Astrocyte of the cerebellum (primary cell): ENCODE data around the gene ACOXL.

ENCODE experiments used
- DNase-seq: peaks from one replicate; pipeline ENCODE4 v3.0.0-alpha.2; 2011; ENCODE audit warnings: low read depth
- H3K4me3 ChIP-seq: 2 replicates; pipeline ENCODE4 v1.5.1; 2011; ENCODE audit warnings: mild to moderate bottlenecking, low read depth, low read length, moderate library complexity
- in situ Hi-C: cut with HindIII; loops from 2 replicates; pipeline ENCODE4 v1.10.0; 2017; ENCODE audit warnings: low sequenced_read_pairs
- TF ChIP-seq, protein P1 (sequence below): IDR thresholded peaks from 2 replicates; pipeline ENCODE4 v1.5.1; 2012; ENCODE audit warnings: low read length, low read depth, moderate library complexity, mild to moderate bottlenecking; ENCODE audit errors: missing control alignments

Gene ACOXL

DNA sequence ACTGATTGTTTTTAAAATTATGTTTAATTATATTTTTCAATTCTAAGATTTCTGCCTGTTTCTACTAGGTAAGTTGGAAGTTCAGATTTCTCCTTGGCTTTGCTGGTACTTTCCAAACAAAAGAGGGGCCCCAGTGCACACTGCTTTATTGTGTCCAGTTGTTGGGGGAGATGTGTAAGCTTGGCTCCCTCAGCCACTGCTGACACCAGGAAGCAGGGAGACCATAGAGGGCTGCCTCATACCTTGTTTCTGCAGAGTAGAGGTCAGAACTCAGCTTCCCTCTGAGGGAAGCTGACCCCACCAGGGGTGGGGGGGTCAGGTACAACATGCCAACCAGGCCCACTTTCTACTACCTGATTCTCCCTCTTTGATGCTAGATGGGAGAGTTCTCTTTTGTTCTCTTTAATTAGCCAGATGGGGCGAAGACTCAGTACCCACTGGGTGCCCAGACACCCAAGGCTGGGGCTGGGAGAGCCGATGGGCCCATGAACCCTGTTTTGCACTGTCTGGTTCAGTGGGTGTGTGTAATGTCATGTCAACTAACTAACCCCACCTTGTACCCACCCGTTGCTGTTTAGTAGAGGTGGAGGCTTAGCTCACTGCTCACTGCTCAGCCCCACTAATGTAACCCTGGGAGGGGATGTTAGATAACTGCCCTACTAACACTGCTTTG is 403.0 kb downstream of the ACOXL start:
- no peak for DNase-seq
- TF ChIP-seq, protein P1, sequence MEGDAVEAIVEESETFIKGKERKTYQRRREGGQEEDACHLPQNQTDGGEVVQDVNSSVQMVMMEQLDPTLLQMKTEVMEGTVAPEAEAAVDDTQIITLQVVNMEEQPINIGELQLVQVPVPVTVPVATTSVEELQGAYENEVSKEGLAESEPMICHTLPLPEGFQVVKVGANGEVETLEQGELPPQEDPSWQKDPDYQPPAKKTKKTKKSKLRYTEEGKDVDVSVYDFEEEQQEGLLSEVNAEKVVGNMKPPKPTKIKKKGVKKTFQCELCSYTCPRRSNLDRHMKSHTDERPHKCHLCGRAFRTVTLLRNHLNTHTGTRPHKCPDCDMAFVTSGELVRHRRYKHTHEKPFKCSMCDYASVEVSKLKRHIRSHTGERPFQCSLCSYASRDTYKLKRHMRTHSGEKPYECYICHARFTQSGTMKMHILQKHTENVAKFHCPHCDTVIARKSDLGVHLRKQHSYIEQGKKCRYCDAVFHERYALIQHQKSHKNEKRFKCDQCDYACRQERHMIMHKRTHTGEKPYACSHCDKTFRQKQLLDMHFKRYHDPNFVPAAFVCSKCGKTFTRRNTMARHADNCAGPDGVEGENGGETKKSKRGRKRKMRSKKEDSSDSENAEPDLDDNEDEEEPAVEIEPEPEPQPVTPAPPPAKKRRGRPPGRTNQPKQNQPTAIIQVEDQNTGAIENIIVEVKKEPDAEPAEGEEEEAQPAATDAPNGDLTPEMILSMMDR: no peak
- no peak overlapping the region for H3K4me3 ChIP-seq
- in situ Hi-C loops: no loop called here

DNA sequence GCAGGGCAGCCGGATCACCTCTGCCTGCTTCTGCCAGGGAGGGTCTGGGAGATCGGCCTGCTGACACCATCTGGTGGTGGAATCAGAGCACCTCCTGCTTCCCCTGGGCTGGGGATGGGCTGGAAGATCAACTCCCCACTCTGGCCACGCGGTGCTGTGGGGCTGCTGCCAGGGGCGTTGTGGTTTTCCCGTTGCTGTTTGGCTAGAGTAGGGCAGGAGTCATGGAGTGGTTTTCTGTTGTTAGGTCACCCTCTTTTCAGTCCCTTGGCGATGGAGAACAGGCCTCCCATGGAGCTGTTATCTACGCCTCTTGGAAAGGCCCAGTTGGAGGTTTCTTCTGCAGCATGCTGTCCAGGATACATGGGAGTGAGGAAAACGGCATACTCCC is 403.5 kb downstream of the ACOXL start:
- no peak overlapping the region for H3K4me3 ChIP-seq
- DNase-seq: peak; percentile 78
- in situ Hi-C loops: no loop called here
- TF ChIP-seq, protein P1: peak; percentile 69

DNA sequence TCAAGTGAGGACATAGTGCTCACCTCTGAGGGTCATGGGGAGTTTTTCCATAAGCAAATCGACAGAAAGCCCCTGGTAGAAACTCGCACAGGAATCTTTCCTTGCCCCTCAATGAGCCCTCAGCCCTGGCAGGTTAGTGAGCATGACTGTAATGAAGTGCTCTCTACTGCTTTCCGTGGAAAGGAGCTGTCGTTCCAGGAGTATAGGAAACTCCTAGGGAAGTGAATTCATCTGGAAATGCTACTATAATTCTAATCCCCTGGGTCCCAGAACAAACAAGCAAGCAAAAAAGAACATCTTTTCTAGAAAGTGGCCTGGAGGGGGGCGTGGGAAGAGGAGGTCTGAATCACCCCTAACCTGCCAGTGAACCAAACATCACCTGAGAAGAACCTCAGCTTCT is 406.5 kb downstream of the ACOXL start:
- TF ChIP-seq, protein P1: no peak
- no peak overlapping the region for H3K4me3 ChIP-seq
- in situ Hi-C loops: no loop called here
- DNase-seq: no peak

DNA sequence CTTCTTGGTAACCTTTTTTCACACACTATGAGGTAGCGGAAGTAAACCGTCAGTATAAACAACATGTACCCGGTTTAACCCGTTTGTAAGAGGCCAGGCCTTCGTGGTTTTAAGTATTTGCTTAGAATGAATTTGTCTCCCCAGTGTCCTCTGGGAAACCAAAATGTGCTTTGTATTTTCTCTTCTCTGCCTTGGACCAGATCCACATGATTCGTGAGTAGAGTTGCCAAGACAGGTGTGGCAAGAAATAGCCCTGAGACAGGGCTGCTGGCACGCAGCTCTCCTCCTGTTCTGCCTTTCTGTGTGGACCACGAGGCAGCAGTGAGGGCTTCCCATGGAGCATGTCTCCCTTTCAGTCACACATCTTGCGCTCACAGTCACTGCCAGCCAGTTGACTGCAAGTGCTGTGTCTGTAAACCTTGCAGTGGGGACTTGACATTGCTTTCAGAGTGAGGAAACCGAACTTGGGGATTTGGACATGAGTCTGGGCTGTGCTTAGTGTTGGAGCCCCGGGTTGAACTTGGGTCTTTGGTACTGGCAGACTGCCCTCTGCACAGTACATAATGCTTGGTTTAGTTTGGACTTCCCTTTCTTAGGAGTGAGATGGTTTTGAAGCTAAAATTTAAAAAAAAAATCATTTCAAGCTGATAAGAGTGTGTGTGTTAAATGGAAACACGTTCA is 407.4 kb downstream of the ACOXL start:
- TF ChIP-seq, protein P1: no peak
- DNase-seq: peak; percentile 34
- H3K4me3 ChIP-seq: no peak overlapping the region
- in situ Hi-C loops: loop anchor here (5.0 kb wide), 1 partner anchor 42 kb away; no protein-coding TSS in a partner anchor

DNA sequence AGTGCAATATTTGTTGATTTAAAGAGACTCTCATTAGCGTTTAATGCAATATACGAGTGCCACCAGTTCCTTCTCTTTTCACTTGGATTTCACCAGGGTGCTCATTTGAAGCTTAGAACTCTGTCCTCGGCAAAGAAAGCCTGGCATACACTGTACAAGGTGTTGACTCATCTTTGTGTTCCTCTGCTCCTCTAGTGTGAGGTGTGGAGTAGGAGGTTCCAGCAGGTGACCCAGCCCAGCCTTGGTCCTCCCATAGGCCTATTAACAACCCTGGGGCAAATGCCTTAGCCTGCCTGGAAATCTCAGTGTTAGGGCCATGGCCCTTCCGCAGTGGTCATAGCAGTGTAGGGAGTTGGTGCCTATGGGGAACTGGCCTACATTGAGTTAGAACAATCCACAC is 408.4 kb downstream of the ACOXL start:
- no peak overlapping the region for H3K4me3 ChIP-seq
- in situ Hi-C loops: loop anchor here (5.0 kb wide), 1 partner anchor 44 kb away; no protein-coding TSS in a partner anchor
- no peak for DNase-seq
- TF ChIP-seq, protein P1: no peak

DNA sequence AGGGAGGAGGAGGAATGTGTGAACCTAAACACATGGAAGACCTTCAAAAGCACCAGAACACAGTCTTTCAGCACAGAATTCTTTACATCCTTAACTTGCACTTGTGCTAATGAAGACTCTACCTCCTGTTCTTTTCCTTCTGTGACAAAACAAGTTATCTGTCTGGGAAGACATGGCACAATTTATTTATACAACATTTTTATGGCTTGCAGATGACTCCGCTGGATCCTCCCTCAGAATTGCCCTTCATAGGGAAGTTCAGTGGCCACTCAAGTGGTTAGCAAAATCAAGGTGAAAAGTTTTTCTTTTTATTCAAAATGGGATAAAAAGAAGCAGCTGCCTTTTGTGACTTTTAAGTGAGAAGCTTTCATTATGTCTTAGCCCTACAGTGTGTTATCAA is 409.7 kb downstream of the ACOXL start:
- in situ Hi-C loops: loop anchor here (5.0 kb wide), 1 partner anchor 45 kb away; no protein-coding TSS in a partner anchor
- TF ChIP-seq, protein P1: no peak
- DNase-seq: no peak
- no peak overlapping the region for H3K4me3 ChIP-seq
